NCI-H2107 (cell line): Measurements from ENCODE around the gene DPP6.
A peak's percentile ranks its signal among the peaks of the same experiment; 100 is the strongest.

Experiments
- DNase-seq: peaks from one replicate; lab custom pipeline; 2025; lab: John Stamatoyannopoulos, UW

DPP6 gene

DNA sequence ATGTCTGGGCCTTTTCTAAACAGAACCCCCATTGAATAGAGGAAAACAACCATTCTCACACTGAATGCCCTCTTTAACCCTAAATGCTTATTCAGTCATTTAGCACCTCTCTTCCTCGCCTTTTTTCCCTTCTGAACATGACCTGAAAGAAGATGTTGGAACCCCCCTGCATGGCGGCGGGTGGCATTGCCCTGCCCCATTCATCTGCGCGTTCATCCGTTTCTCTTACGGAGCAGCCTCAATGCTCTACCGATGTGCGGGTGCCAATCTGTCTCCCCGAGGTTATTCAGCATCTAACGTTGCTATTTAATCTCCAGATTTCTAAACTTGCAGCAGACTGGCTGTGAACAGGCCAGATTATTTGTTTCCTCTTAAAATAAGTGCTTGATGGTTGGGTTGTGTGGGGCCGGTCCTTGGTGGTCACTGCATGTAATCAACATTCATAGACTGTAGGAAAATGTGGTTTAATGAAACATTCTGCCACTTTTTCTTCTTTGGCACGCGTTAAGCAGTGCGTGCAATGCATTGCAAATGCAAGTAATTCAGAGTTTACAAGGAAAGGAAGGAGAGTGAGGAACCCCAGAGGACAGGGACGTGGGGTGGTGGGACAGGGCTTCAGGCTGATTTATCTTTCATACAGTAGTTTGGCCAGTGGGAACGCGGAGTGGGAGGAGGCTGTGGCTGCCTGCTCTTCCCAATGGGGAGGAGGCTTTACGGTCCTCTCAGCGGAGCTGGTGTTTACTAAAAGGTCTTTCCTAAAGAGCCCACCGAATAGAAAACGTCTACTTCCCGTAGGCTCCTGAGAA is 286.7 kb downstream of the DPP6 start:
- no peak for DNase-seq

DNA sequence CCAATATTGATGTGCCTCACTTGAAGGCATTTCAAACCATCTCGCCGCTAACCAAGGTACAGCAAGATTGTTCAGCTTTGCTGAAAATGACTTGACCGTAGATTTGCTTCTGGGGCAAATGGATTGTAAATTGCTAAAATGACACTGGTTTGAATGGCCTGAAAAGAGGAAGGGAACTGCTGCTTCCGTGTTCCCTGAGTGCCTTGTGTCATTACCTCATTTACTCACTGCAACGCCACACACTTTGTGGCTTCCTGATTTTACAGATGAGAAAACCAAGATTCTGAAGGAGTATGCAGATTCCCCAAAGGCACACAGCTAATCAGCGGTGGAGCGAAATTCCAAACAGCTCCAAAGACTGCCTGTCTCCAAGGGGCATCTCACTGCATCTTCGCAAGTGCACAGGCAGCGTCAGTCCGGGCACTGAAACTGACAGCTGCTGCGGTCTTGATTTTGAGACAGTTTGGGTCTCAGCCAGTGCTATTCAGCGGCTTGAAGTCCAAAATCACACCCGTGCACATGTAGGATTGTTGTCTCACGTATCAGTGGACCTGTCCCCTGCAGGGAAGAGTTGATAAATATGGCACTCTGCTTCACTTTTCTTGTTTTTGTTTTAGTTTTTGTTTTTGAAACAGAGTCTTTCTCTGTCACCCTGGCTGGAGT is 290.9 kb downstream of the DPP6 start:
- DNase-seq, result no peak

- DNase-seq, result no peak
Observed at GRCh38 chr7:154343778-154344412, 291.7 kb downstream of the DPP6 start.

- DNase-seq, result no peak
Observed at GRCh38 chr7:154345093-154345492, 292.9 kb downstream of the DPP6 start.

DNA sequence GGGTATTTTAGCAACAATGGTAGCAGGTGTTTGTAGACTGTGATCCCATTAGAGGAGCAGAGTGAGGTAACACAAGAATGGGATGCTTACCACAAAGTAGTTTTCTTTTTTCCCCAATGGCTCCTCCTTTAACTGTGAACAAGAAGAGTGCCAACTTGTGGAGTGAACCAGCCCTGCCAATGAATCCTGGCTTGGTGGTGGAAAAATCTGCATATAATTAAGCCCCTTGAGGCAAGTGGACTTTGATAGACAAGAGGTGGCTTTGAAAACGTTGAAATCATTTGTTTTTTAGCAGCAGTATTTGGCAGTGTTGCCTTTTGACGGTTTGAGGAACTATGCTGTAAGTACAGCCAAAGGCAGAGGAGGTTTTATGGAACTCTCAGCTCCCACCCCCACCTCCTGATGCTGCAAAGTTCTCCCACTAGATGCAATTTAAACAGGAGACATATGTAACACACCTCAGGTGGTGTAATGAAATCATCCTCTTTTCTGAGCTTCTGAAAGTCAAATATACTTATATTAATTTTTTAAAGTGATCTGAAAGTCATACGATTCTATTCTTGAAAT is 295.6 kb downstream of the DPP6 start:
- peak; percentile 68 for DNase-seq

GRCh38 chr7:154350892-154351291 is 298.7 kb downstream of the DPP6 start:
- no peak for DNase-seq

DNA sequence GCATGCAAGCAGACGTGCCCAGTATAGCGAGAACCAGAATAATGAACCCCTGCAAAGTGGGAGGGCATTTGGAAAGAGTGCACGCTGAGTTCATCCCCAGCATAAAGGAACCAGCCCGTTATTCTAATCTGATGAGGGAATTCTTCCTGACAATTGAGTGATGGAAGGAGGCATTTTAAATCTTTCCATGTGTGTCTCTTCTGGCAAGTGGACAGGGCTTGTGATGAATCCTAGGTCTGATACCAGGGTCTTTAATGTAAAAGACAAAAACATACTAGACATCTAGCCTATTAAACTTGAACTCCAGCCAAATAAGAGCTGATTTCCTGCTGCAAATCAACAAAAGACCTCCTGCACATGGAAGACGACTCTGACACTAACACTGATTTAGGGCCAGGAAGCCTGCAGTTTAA is 301.2 kb downstream of the DPP6 start:
- no peak for DNase-seq

DNA sequence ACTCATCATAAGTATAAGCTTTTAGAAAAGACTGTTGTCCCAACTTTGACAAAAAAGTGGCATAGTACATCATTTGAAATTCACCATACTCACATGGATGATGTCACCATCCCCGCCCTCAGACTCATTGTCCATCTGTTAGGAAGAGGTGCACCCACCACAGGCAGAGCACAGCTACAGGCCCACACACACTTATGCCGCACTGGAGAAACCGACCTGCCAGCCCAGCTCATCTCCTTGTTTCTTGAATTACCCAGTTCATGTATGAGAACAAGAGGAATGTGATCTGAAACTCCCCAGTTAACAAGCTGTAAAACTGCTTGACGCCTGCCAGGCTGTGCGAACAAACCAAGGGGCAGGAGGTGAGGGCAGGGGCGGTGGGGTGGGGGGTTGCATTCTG is 312.0 kb downstream of the DPP6 start:
- no peak for DNase-seq

DNA sequence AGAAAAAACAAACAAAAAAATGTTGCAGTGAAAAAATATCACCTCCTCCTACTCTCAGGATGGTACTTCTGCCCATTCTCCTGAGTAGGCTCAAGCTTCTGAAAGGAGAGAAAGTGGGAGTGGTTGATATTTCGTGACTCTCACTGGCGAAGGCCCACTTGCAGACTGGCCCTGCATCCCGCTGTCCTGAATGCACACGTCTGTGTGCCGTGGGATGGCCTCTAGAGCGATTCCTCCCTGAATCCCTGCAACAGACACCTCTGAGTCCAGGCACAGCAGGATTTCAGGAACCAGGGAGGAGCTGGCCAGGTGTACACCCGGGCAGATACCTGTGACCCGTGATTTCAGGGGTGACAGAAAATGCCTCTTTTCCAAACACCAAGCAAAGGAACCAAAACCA is 319.2 kb downstream of the DPP6 start:
- DNase-seq, result no peak

DNA sequence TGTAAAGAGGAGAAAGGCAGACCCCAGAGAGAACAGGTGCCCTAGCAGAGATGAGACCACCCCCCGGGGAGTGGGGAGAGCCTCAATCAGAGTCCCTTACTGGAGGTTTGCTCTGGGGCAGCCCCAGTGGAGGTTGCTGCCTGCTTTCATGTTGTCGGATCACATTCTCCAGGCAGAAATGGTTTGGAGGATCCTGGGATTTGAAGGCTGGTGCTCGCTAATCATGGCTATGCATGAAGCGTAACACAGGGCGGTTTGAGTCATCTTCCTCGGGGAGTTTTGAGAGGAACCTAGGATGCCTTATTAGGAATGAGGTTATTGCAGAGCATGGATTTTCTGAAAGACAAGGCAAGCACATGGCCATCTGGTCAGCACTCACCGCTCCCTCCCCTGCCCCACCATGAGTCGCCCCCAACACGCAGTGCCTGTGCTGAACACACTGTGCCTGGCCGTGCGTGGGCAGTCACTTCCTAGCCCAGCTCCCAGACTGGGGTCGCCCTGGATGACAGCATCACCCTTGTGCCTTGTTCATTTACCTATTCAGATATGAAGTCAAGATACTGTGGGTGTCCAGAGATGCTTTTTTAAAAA is 319.9 kb downstream of the DPP6 start:
- no peak for DNase-seq

DNA sequence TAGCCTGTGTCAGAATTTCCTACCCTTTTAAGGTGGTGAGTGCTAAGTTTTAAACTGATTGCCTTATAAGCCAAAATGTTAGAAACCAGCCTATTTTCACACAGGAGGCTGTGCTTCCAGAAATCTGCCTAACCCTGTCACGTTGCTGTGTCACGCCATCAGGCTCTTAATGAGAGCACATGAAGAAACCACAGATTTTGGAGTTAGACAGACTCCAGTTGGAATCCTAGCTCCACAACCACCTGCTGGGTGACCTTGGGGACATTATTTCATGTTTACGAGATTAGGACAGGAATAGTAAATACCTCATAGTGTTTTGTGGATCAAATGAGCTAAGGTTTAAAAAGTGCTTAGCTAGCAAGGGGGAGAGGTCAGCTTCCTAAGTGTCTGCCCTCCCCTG is 321.8 kb downstream of the DPP6 start:
- DNase-seq, result no peak

DNA sequence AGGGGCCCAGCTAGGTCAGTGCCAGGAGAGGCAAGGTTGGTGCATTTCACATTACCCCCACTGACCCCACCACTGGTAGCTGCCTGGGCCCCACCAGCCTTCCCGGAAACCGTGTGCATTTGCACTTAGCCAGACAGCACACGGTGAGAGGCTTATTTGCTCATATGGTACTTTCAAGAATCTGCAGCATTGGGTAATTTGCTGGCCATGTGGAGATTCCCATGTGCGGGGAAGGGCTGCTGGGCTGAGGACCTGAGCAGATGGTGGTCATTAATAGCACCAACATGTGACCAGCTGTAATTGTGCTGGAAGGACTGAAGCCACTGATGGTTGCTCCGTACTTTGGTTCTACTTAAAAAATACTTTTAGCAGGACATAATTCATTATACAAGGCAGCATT is 323.8 kb downstream of the DPP6 start:
- DNase-seq, result no peak

- DNase-seq, result no peak
Observed at GRCh38 chr7:154380771-154381170, 328.6 kb downstream of the DPP6 start.

GRCh38 chr7:154383045-154383444 is 330.8 kb downstream of the DPP6 start:
- DNase-seq, result no peak

DNA sequence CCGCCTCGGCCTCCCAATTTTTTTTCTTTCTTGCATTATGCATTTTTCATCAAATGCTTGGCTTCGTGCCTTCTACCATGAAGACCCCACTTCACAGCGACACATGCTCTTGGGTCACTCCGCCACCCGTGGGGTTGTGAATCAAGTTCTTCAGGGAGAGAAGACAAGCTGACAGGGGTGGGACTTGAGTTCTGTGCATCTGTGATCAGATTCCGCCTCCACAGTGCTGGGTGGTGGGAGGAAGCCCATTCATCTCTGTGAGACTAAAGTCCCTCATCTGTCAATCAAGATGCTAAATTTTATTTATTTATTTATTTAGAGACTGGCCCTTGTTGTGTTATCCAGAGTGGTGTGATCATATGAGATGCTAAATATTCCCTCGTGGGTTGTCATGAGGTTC is 333.0 kb downstream of the DPP6 start:
- no peak for DNase-seq

- DNase-seq, result no peak
Observed at GRCh38 chr7:154387252-154387651, 335.1 kb downstream of the DPP6 start.

DNA sequence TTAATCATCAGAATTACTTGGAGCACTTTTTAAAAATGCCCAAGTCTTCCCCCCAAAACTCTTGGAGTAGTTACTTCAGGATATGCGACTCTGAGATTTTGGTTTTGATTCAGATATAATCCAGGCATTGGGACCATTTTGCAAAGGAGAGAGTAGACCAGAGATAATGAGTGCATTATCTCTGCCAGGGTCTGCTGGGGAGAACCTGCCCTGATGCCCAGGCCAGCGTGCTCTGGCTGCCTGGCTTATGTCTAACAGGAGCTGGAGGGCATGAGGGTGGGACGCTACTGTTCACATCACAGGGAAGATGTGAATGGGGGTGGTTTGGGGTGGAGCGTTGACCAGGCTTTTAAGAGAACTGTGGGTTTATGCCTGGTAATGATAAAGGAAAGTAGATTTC is 336.2 kb downstream of the DPP6 start:
- DNase-seq, result no peak

GRCh38 chr7:154388999-154389398 is 336.8 kb downstream of the DPP6 start:
- no peak for DNase-seq

DNA sequence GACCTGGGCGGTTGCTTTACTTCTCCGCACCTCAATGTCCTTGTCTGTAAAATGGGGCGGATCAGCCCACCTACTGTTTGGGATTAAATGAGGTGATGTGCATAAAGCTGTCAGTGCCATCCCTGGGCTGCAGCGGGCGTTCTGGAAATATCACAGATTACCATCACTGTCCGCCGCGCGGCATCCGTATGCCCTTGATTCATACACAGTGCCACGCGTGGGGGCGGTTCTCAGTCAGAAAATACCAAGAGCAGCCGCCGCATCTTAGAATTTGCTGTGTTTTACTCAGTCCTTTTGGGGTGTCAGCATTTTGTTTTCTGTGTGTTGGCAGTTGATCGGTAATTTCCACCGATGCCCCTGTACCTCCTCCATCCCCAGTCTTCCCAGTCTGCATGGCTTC is 338.8 kb downstream of the DPP6 start:
- DNase-seq, result no peak

GRCh38 chr7:154394804-154395203 is 342.6 kb downstream of the DPP6 start:
- no peak for DNase-seq

DNA sequence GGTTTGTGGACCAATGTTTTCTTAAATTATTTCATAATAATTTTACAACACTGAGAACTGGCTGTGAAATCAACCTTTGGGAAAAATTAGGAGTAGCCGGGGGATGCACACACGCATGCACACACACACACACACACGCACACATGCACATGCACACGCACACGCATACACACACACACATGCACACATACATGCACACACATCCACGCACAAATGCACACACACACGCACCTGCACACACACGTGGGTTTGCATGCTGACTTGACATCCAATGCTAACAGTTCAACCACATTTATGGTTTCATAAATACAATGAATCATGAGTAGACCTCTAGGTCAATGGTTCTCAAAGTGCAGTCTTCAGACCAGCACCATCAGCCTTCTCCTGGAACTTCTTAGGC is 354.1 kb downstream of the DPP6 start:
- DNase-seq, result no peak

GRCh38 chr7:154409703-154410311 is 357.6 kb downstream of the DPP6 start:
- no peak for DNase-seq
